Upper lobe of left lung (tissue), 6 donors: ENCODE measurements around the gene SLC5A6. TPM values are rescaled to one million over a fixed set of nuclear protein-coding genes. Genes with fewer than 3 reads are reported as not detected.

ENCODE experiments used
- ATAC-seq, 2 donors: fragments of 200-7000 bp; cut with Tn5 transposase; one replicate each; pipeline ENCODE4 v1.9.1; 2022; ENCODE audit warnings: mild to moderate bottlenecking in 2 of 2, moderate library complexity in 2 of 2; ENCODE audit not compliant: low FRiP score in 2 of 2
- DNase-seq, 2 donors: peaks; one replicate each; pipeline ENCODE4 v3.0.0-alpha.2; 2019 to 2020
- H3K27ac ChIP-seq, 4 donors: fragments of 200-600 bp; sonication (generic); one replicate each; pipeline ENCODE4 v1.5.1; 2016 to 2019
- H3K27me3 ChIP-seq, 4 donors: fragments of 200-600 bp; sonication (generic); one replicate each; pipeline ENCODE4 v1.5.1; 2017 to 2019
- H3K36me3 ChIP-seq, 4 donors: fragments of 200-600 bp; sonication (generic); one replicate each; pipeline ENCODE4 v1.5.1; 2016 to 2019
- H3K4me1 ChIP-seq, 4 donors: fragments of 200-600 bp; sonication (generic); one replicate each; pipeline ENCODE4 v1.5.1; 2018 to 2019
- H3K4me3 ChIP-seq, 4 donors: fragments of 200-600 bp; sonication (generic); one replicate each; pipeline ENCODE4 v1.5.1; 2017 to 2019; ENCODE audit warnings: mild to moderate bottlenecking in 2 of 4, moderate library complexity in 1 of 4
- H3K9me3 ChIP-seq, 4 donors: fragments of 200-600 bp; sonication (generic); one replicate each; pipeline ENCODE4 v1.5.1; 2018 to 2019
- CTCF ChIP-seq, 6 experiments: fragments of 450-650 bp in 4 of 6; fragments of 200-600 bp in 2 of 6; sonication (generic) in 2 of 6; IDR thresholded peaks; one replicate each; pipeline ENCODE4 v1.5.1; 2016 to 2019; ENCODE audit warnings: antibody characterized with exemption in 6 of 6
- EP300 ChIP-seq, 4 donors: sonication (generic); formaldehyde crosslinking; IDR thresholded peaks; one replicate each; pipeline ENCODE4 v1.5.1; 2017; ENCODE audit warnings: antibody characterized with exemption in 4 of 4, control low read depth in 2 of 4
- POLR2A ChIP-seq, 4 donors: fragments of 450-650 bp; IDR thresholded peaks; one replicate each; pipeline ENCODE4 v1.5.1; 2016 to 2017; ENCODE audit warnings: antibody characterized with exemption in 4 of 4, mild to moderate bottlenecking in 2 of 4
- POLR2AphosphoS5 ChIP-seq, 2 donors: sonication (generic); formaldehyde crosslinking; IDR thresholded peaks; one replicate each; pipeline ENCODE4 v1.5.1; 2017; ENCODE audit warnings: antibody characterized with exemption in 2 of 2
- WGBS, 2 donors: methylation state at CpG; one replicate each; pipeline ENCODE4 v1.1.5; 2017 to 2018; 5-methylcytosine and 5-hydroxymethylcytosine counted together
- total RNA-seq, 6 donors: library from RNA; depleted of rRNA in 4 of 6; stranded (reverse); fragments of >200 nt in 4 of 6; gene quantifications; one replicate each; pipeline versions ENCODE4 v1.1.0 to v1.2.1, GENCODE V29; 2016 to 2021
- donor health status: DM: no; HTN: no; CAD: no; lungs with moderate emphysema.
- donor health status: DM: no; HTN: yes; CAD: no; lungs with severe emphysema.

Gene SLC5A6
- total RNA-seq, 6 donors from 2014 or later = 13.6 to 29.6 (median 21.0) TPM

GRCh38 chr2:27255660-27256059, 43.6 kb upstream of the SLC5A6 start:
- peaks cover 0 to 4% (median 1%) of the 10 kb centered on the region in 4 donors for H3K27me3 ChIP-seq
- no peak for ATAC-seq

DNA sequence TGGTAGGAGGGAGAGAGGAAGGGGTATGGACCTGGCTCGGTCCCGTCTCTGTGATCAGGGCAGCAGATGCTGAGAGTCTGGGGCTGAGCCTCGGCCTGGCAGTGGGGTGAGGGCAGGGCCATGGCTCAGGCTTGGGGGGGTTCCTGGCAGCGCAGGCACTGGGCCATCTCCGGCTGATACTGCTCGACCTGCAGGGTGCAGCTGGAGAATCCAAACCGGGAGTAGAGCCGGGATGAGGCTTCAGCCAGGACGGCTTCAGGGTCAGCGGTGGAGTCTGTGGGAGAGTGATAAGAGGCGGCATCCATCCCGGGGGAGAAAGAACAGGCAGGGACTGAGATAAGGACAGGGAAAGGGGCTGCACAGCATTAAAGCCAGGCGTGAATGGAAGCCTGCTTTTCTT, 43.1 kb upstream of the SLC5A6 start:
- Histone ChIP-seq H3K27me3 (peaks cover 0 to 4% (median 1%) of the 10 kb centered on the region in 4 donors), H3K9me3 (no peaks in the 10 kb centered on the region), H3K27ac (no peak overlapping the region), H3K4me3 (no peak overlapping the region), H3K36me3 (no peaks in the 10 kb centered on the region), H3K4me1 (peaks cover 0 to 5% (median 1%) of the 10 kb centered on the region in 4 donors)
- 44 to 55% methylated on average over 13 of the region's 13 CpGs for WGBS, 2 donors
- no peak for TF ChIP-seq POLR2AphosphoS5 (IDR thresholded peaks at IDR 0.05)
- no peak for TF ChIP-seq POLR2A (IDR thresholded peaks at IDR 0.05)
- no peak for TF ChIP-seq CTCF (IDR thresholded peaks at IDR 0.05)
- TF ChIP-seq EP300 (IDR thresholded peaks at IDR 0.05) = no peak
- DNase-seq (no peak), ATAC-seq (peak in 1 of 2 donors; percentile 8)

More at GRCh38 chr2:27255660-27256059, 43.6 kb upstream of the SLC5A6 start:
- no peak overlapping the region for H3K4me3 ChIP-seq
- 29 to 30% methylated on average over 1 of the region's 1 CpG for WGBS, 2 donors
- TF ChIP-seq CTCF (IDR thresholded peaks at IDR 0.05) (no peak), POLR2AphosphoS5 (IDR thresholded peaks at IDR 0.05) (no peak), EP300 (IDR thresholded peaks at IDR 0.05) (no peak), POLR2A (IDR thresholded peaks at IDR 0.05) (no peak)
- no peaks in the 10 kb centered on the region for H3K36me3 ChIP-seq
- no peaks in the 10 kb centered on the region for H3K4me1 ChIP-seq
- no peaks in the 10 kb centered on the region for H3K9me3 ChIP-seq
- no peak overlapping the region for H3K27ac ChIP-seq
- no peak for DNase-seq

DNA sequence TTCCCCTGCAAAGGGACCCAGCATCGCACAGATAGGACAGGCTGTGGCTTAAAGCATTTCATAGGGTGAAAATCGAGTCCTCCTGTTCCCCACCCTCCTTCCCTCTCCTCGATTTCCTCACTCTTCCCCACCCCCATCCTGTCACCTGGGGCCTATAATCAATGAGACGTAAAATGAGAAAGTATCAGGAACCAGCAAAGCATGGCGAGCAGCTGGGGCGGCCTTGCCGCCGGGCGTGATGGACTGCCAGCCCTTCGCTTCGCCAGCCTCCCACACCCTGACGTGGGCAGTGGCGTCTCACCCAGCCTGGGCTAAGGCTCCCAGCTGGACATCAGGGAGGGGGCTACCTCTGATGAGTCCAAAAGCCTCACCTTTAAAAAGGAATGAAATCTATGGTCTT, 39.7 kb upstream of the SLC5A6 start:
- Histone ChIP-seq H3K9me3 (no peaks in the 10 kb centered on the region), H3K4me1 (peaks cover 0 to 9% (median 2%) of the 10 kb centered on the region in 4 donors), H3K4me3 (no peak overlapping the region), H3K36me3 (no peaks in the 10 kb centered on the region), H3K27ac (no peak overlapping the region), H3K27me3 (peaks cover 0 to 4% (median 0%) of the 10 kb centered on the region in 4 donors)
- ATAC-seq (no peak), DNase-seq (no peak)
- WGBS, 2 donors = 82% methylated on average over 13 of the region's 13 CpGs
- TF ChIP-seq POLR2A (IDR thresholded peaks at IDR 0.05) (no peak), CTCF (IDR thresholded peaks at IDR 0.05) (no peak), POLR2AphosphoS5 (IDR thresholded peaks at IDR 0.05) (no peak), EP300 (IDR thresholded peaks at IDR 0.05) (no peak)

- H3K27ac ChIP-seq = no peak overlapping the region
- DNase-seq (no peak), ATAC-seq (no peak)
- H3K9me3 ChIP-seq = no peaks in the 10 kb centered on the region
- peaks cover 0 to 4% (median 0%) of the 10 kb centered on the region in 4 donors for H3K27me3 ChIP-seq
- TF ChIP-seq CTCF (IDR thresholded peaks at IDR 0.05) (no peak), POLR2A (IDR thresholded peaks at IDR 0.05) (no peak), EP300 (IDR thresholded peaks at IDR 0.05) (no peak), POLR2AphosphoS5 (IDR thresholded peaks at IDR 0.05) (no peak)
- peaks cover 0 to 9% (median 2%) of the 10 kb centered on the region in 4 donors for H3K4me1 ChIP-seq
- WGBS, 2 donors = 58% methylated on average over 13 of the region's 13 CpGs
- H3K36me3 ChIP-seq = no peaks in the 10 kb centered on the region
- no peak overlapping the region for H3K4me3 ChIP-seq
Measured at GRCh38 chr2:27250652-27251379, 38.7 kb upstream of the SLC5A6 start.
